LHCN-M2 (cell line): Measurements from ENCODE around the gene TYW1. TPM values are rescaled to one million over a fixed set of nuclear protein-coding genes. Genes with fewer than 3 reads are reported as not detected.
"Not testable (repeated sequence)": the region's sequence is repeated elsewhere in the genome, so short reads cannot be mapped to it uniquely, and the experiment has no call there.

Experiments used
- DNase-seq: peaks from one replicate; pipeline ENCODE4 v3.0.0-alpha.2; 2012; ENCODE audit warnings: low read depth
- total RNA-seq: library from RNA; depleted of rRNA; stranded (reverse); fragments of >200 nt; gene quantifications from 2 replicates; pipeline ENCODE4 v1.2.3, GENCODE V29; 2014

The TYW1 gene
- total RNA-seq, 1 experiment from 2014 or later, result 23.2 TPM

GRCh38 chr7:66995050-66995776, 1.4 kb upstream of the TYW1 start, which contains the start of gene SBDS:
TSS of gene SBDS (minus strand) at chr7:66995586. CDS start at chr7:66995417, 169 bp downstream.
- peak; percentile 100 for DNase-seq

GRCh38 chr7:67000601-67001258, 4.1 kb downstream of the TYW1 start:
- DNase-seq, result peak; percentile 47

- not testable (repeated sequence) for DNase-seq
Measured at GRCh38 chr7:67004145-67004544, 7.5 kb downstream of the TYW1 start.

- no peak for DNase-seq
Measured at GRCh38 chr7:67006965-67007364, 10.3 kb downstream of the TYW1 start.

- DNase-seq, result no peak
Measured at GRCh38 chr7:67008260-67008659, 11.6 kb downstream of the TYW1 start.

GRCh38 chr7:67009677-67010076, 13.0 kb downstream of the TYW1 start:
- not testable (repeated sequence) for DNase-seq

GRCh38 chr7:67014076-67014622, 17.5 kb downstream of the TYW1 start:
- DNase-seq, result not testable (repeated sequence)

- DNase-seq, result not testable (repeated sequence)
Measured at GRCh38 chr7:67017971-67018370, 21.3 kb downstream of the TYW1 start.

- DNase-seq, result no peak
Measured at GRCh38 chr7:67018940-67019339, 22.3 kb downstream of the TYW1 start.

- DNase-seq, result peak; percentile 61
Measured at GRCh38 chr7:67019562-67020390, 23.1 kb downstream of the TYW1 start.

GRCh38 chr7:67021260-67021659, 24.6 kb downstream of the TYW1 start:
- no peak for DNase-seq

GRCh38 chr7:67022511-67022910, 25.9 kb downstream of the TYW1 start:
- no peak for DNase-seq

- peak; percentile 77 for DNase-seq
Measured at GRCh38 chr7:67025459-67025858, 28.8 kb downstream of the TYW1 start.

GRCh38 chr7:67031685-67032084, 35.1 kb downstream of the TYW1 start:
- DNase-seq, result not testable (repeated sequence)

- no peak for DNase-seq
Measured at GRCh38 chr7:67033251-67033650, 36.6 kb downstream of the TYW1 start.

GRCh38 chr7:67036432-67037395, 40.1 kb downstream of the TYW1 start:
- DNase-seq, result peak; percentile 72

- not testable (repeated sequence) for DNase-seq
Measured at GRCh38 chr7:67040832-67041231, 44.2 kb downstream of the TYW1 start.

- DNase-seq, result peak; percentile 98
Measured at GRCh38 chr7:67042781-67043558, 46.3 kb downstream of the TYW1 start.

GRCh38 chr7:67043559-67043930, 46.9 kb downstream of the TYW1 start:
- peak; percentile 49 for DNase-seq

GRCh38 chr7:67045496-67045995, 48.9 kb downstream of the TYW1 start:
- DNase-seq, result no peak
